DND-41 (cell line): ENCODE measurements around the gene ARRB1.

Experiments
- ATAC-seq: fragments of 200-7000 bp; cut with Tn5 transposase; 3 replicates; pipeline ENCODE4 v1.9.1; 2021; ENCODE audit warnings: low read depth; ENCODE audit not compliant: insufficient read depth
- DNase-seq: peaks from one replicate; pipeline ENCODE4 v3.0.0-alpha.2; 2020
- H2AFZ ChIP-seq: 2 replicates; pipeline ENCODE4 v1.6.0; 2012; ENCODE audit warnings: low read depth, low read length
- H3K27ac ChIP-seq: 2 replicates; pipeline ENCODE4 v1.5.1; 2012; ENCODE audit warnings: low read length, inconsistent platforms
- H3K27me3 ChIP-seq: fragments of 200-600 bp; sonication (generic); 2 replicates; pipeline ENCODE4 v1.6.0; 2012; ENCODE audit warnings: low read length, mild to moderate bottlenecking, inconsistent platforms; ENCODE audit not compliant: insufficient read depth, poor library complexity
- H3K36me3 ChIP-seq: 2 replicates; pipeline ENCODE4 v1.5.1; 2012; ENCODE audit warnings: low read length, inconsistent platforms; ENCODE audit not compliant: insufficient read depth
- H3K4me1 ChIP-seq: 2 replicates; pipeline ENCODE4 v1.5.1; 2012; ENCODE audit warnings: mild to moderate bottlenecking, low read length; ENCODE audit not compliant: insufficient read depth
- H3K4me2 ChIP-seq: 2 replicates; pipeline ENCODE4 v1.6.0; 2012; ENCODE audit warnings: mild to moderate bottlenecking, moderate library complexity, low read length, inconsistent platforms; ENCODE audit not compliant: insufficient read depth
- H3K4me3 ChIP-seq, 2 experiments: fragments of 200-600 bp in 1 of 2; shearing (Covaris generic) in 1 of 2; 2 replicates each; pipeline ENCODE4 v1.5.1; 2012 to 2016; ENCODE audit warnings: inconsistent platforms in 2 of 2, low read length in 2 of 2, mild to moderate bottlenecking in 2 of 2, low read depth in 1 of 2, moderate library complexity in 1 of 2
- H3K79me2 ChIP-seq: 2 replicates; pipeline ENCODE4 v1.6.0; 2012; ENCODE audit warnings: low read length, inconsistent platforms; ENCODE audit not compliant: insufficient read depth
- H3K9ac ChIP-seq: 2 replicates; pipeline ENCODE4 v1.6.0; 2012; ENCODE audit warnings: low read depth, mild to moderate bottlenecking, inconsistent platforms, low read length, moderate library complexity
- H3K9me3 ChIP-seq: 2 replicates; pipeline ENCODE4 v1.5.1; 2012; ENCODE audit warnings: low read length, moderate library complexity, mild to moderate bottlenecking, inconsistent platforms; ENCODE audit not compliant: insufficient read depth, severe bottlenecking
- H4K20me1 ChIP-seq: 2 replicates; pipeline ENCODE4 v1.6.0; 2012; ENCODE audit warnings: low read length; ENCODE audit not compliant: insufficient read depth
- EZH2 ChIP-seq: IDR thresholded peaks from 3 replicates; pipeline ENCODE4 v1.6.1; 2012; ENCODE audit warnings: borderline replicate concordance, low read depth, mild to moderate bottlenecking, moderate library complexity, low read length, inconsistent platforms; ENCODE audit not compliant: severe bottlenecking
- TF ChIP-seq, protein P1 (sequence below): IDR thresholded peaks from 2 replicates; pipeline ENCODE4 v1.5.1; 2012; ENCODE audit warnings: borderline replicate concordance, low read length, moderate library complexity, mild to moderate bottlenecking; ENCODE audit not compliant: poor library complexity, severe bottlenecking; ENCODE audit errors: extremely low read depth

Gene ARRB1

DNA sequence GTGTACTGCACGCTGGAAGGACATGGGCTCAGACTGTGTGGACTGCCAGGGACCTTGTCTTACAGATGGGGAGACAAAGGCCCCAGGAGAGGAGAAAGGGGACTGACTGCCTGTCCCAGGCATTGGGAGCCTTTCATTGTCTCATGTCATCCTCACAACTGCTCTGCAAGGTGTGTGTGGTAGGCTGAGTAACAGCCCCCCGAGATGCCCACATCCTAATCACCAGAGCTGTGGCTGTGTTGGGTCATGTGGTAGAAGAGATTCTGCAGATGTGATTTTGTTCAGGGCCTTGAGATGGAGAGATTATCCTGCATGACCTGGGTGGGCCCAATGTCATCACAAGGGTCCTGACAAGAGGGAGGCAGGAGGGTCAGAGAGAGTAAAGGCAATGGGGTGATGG is 39.1 kb downstream of the ARRB1 start:
- Histone ChIP-seq H3K79me2 (0 out of 2 replicates have a peak, but pooled peaks cover 4% of the 10 kb centered on the region), H4K20me1 (peaks cover 37% of the 10 kb centered on the region), H3K4me1 (no peaks in the 10 kb centered on the region), H3K27me3 (no peaks in the 10 kb centered on the region), H3K9ac (no peak overlapping the region), H3K27ac (no peak overlapping the region), H3K4me3 (no peak overlapping the region), H2AFZ (no peak overlapping the region), H3K4me2 (no peak overlapping the region), H3K9me3 (no peaks in the 10 kb centered on the region), H3K36me3 (no peaks in the 10 kb centered on the region)
- peak; percentile 74 for ATAC-seq
- peak; percentile 17 for DNase-seq
- TF ChIP-seq EZH2: no peak
- TF ChIP-seq, protein P1, sequence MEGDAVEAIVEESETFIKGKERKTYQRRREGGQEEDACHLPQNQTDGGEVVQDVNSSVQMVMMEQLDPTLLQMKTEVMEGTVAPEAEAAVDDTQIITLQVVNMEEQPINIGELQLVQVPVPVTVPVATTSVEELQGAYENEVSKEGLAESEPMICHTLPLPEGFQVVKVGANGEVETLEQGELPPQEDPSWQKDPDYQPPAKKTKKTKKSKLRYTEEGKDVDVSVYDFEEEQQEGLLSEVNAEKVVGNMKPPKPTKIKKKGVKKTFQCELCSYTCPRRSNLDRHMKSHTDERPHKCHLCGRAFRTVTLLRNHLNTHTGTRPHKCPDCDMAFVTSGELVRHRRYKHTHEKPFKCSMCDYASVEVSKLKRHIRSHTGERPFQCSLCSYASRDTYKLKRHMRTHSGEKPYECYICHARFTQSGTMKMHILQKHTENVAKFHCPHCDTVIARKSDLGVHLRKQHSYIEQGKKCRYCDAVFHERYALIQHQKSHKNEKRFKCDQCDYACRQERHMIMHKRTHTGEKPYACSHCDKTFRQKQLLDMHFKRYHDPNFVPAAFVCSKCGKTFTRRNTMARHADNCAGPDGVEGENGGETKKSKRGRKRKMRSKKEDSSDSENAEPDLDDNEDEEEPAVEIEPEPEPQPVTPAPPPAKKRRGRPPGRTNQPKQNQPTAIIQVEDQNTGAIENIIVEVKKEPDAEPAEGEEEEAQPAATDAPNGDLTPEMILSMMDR: no peak

DNA sequence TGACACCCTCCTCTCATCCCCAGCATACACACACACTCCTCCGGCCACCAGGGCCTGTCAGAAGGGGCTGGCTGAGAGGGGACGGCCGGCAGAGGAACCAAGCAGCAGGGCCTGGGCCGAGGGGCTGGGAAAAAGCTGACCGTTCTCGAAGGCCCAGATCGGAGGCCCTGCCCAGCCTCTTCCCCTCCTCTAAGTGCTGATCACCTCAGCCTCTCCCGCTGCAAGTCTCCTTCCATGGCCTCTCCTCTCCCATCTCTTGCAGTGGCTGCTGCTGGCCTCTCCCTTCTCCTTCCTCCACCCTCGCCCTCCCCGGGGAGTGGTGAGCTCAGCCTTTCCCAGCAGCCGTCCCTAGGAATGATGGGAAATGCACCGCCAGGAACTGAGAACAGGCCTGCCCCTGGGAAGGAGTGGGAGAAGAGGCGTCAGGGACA is 39.6 kb downstream of the ARRB1 start:
- Histone ChIP-seq H3K27ac (no peak overlapping the region), H2AFZ (no peak overlapping the region), H3K79me2 (0 out of 2 replicates have a peak, but pooled peaks cover 4% of the 10 kb centered on the region), H4K20me1 (peaks cover 39% of the 10 kb centered on the region), H3K4me2 (no peak overlapping the region), H3K9ac (no peak overlapping the region), H3K4me3 (no peak overlapping the region), H3K4me1 (no peaks in the 10 kb centered on the region), H3K27me3 (no peaks in the 10 kb centered on the region), H3K9me3 (no peaks in the 10 kb centered on the region), H3K36me3 (no peaks in the 10 kb centered on the region)
- no peak for DNase-seq
- no peak for TF ChIP-seq EZH2
- TF ChIP-seq, protein P1: no peak
- no peak for ATAC-seq

DNA sequence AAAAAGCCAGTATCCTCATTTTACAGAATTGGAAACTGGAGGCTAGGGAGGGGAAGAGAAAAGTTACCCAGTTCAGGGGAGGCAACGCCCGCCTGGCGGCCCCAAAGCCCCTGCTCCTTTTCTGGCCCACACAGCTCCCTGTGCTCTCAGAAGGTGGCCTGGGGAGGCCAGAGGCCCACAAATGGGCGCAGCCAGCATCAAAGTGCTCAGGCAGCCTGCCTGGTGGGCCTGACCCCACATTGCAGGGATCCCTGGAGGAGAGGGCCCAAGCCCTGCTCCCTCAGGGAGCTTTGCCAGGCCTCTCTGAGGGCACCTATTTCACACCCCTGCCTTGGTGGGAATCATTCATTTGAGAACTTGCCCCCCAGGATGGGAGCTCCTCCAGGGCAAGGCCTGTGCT is 42.5 kb downstream of the ARRB1 start:
- Histone ChIP-seq H3K9ac (no peak overlapping the region), H4K20me1 (peaks cover 42% of the 10 kb centered on the region), H3K9me3 (no peaks in the 10 kb centered on the region), H3K79me2 (0 out of 2 replicates have a peak, but pooled peaks cover 4% of the 10 kb centered on the region), H3K27me3 (no peaks in the 10 kb centered on the region), H2AFZ (no peak overlapping the region), H3K4me3 (no peak overlapping the region), H3K36me3 (no peaks in the 10 kb centered on the region), H3K27ac (no peak overlapping the region), H3K4me1 (no peaks in the 10 kb centered on the region), H3K4me2 (no peak overlapping the region)
- ATAC-seq: no peak
- DNase-seq: no peak
- TF ChIP-seq EZH2: no peak
- TF ChIP-seq, protein P1: no peak

DNA sequence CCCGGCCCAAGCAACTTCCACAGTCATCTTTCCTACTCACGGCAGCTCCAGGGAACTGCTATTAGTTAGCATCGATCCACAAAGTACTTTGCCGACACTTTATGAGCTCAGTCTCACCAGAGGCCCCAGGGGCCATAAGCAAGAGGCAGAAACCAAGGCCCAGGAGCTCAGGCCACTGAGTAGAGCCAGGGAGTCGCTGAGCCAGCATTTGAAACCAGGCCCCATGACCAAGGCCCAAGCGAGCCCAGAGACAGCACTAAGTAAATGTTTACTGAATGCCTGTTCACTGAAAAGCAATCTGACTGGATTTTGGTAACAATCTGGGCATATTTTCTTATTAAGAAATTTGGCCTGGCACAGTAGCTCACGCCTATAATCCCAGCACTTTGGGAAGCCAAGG is 43.3 kb downstream of the ARRB1 start:
- H3K27me3 ChIP-seq: no peaks in the 10 kb centered on the region
- H2AFZ ChIP-seq: no peak overlapping the region
- H3K9ac ChIP-seq: no peak overlapping the region
- H3K9me3 ChIP-seq: no peaks in the 10 kb centered on the region
- H3K4me2 ChIP-seq: no peak overlapping the region
- no peak overlapping the region for H3K27ac ChIP-seq
- ATAC-seq: no peak
- no peaks in the 10 kb centered on the region for H3K36me3 ChIP-seq
- H3K4me3 ChIP-seq: no peak overlapping the region
- DNase-seq: no peak
- H4K20me1 ChIP-seq: peaks cover 34% of the 10 kb centered on the region
- TF ChIP-seq, protein P1: no peak
- TF ChIP-seq EZH2: no peak
- no peaks in the 10 kb centered on the region for H3K79me2 ChIP-seq
- no peaks in the 10 kb centered on the region for H3K4me1 ChIP-seq
